GM20000 (cell line): ENCODE data around the gene CNPPD1.
A peak's percentile ranks its signal among the peaks of the same experiment; 100 is the strongest.

ENCODE experiments used
- DNase-seq: peaks from one replicate; pipeline ENCODE4 v3.0.0; 2012; ENCODE audit warnings: low spot score
- CTCF ChIP-seq: IDR thresholded peaks from 2 replicates; pipeline ENCODE4 v1.5.1; 2012; ENCODE audit warnings: mild to moderate bottlenecking, control low read depth; ENCODE audit errors: extremely low read depth, missing control alignments

CNPPD1 gene

GRCh38 chr2:219175928-219176817, 552 bp downstream of the CNPPD1 start:
- peak; percentile 32 for DNase-seq
- no peak for TF ChIP-seq CTCF

- no peak for TF ChIP-seq CTCF
- no peak for DNase-seq
Observed at GRCh38 chr2:219175486-219175885, 1.2 kb downstream of the CNPPD1 start.

GRCh38 chr2:219174801-219175200, 1.9 kb downstream of the CNPPD1 start:
- DNase-seq: no peak
- TF ChIP-seq CTCF: no peak

GRCh38 chr2:219174146-219174545, 2.6 kb downstream of the CNPPD1 start:
- DNase-seq: no peak
- no peak for TF ChIP-seq CTCF

- no peak for DNase-seq
- TF ChIP-seq CTCF: no peak
Observed at GRCh38 chr2:219173176-219173575, 3.5 kb downstream of the CNPPD1 start.

- no peak for DNase-seq
- TF ChIP-seq CTCF: no peak
Observed at GRCh38 chr2:219172231-219173154, 4.2 kb downstream of the CNPPD1 start.

GRCh38 chr2:219171231-219171651, 5.5 kb downstream of the CNPPD1 start:
- peak; percentile 32 for TF ChIP-seq CTCF
- DNase-seq: peak; percentile 46
